Skeletal muscle tissue (tissue), 4 donors: ENCODE data around the gene ATG4D. TPM values are rescaled to one million over a fixed set of nuclear protein-coding genes. Genes with fewer than 3 reads are reported as not detected.

Experiments used
- H3K27ac ChIP-seq: one replicate; pipeline ENCODE4 v1.7.0; 2013; ENCODE audit warnings: mild to moderate bottlenecking, low read depth, low read length, inconsistent platforms
- H3K27me3 ChIP-seq, 3 donors: one replicate each; pipeline ENCODE4 v1.7.0; 2013; ENCODE audit warnings: low read length in 3 of 3; ENCODE audit not compliant: control insufficient read depth in 3 of 3, insufficient read depth in 3 of 3
- H3K36me3 ChIP-seq, 3 donors: one replicate each; pipeline ENCODE4 v1.7.0; 2013; ENCODE audit warnings: low read length in 3 of 3; ENCODE audit not compliant: control insufficient read depth in 3 of 3, insufficient read depth in 3 of 3
- H3K4me1 ChIP-seq, 3 donors: one replicate each; pipeline ENCODE4 v1.7.0; 2013; ENCODE audit warnings: low read length in 3 of 3, mild to moderate bottlenecking in 3 of 3; ENCODE audit not compliant: control insufficient read depth in 3 of 3, insufficient read depth in 3 of 3
- H3K4me3 ChIP-seq, 3 donors: one replicate each; pipeline ENCODE4 v1.7.0; 2013; ENCODE audit warnings: low read length in 3 of 3
- H3K9ac ChIP-seq, 3 donors: one replicate each; pipeline ENCODE4 v1.7.0; 2013; ENCODE audit warnings: low read length in 3 of 3, mild to moderate bottlenecking in 3 of 3, moderate library complexity in 2 of 3, low read depth in 1 of 3
- H3K9me3 ChIP-seq, 3 donors: one replicate each; pipeline ENCODE4 v1.7.0; 2013; ENCODE audit warnings: low read length in 3 of 3; ENCODE audit not compliant: control insufficient read depth in 3 of 3
- total RNA-seq: library from RNA; depleted of rRNA; stranded (reverse); fragments of >200 nt; gene quantifications from one replicate; pipeline ENCODE4 v1.2.3, GENCODE V29; 2014
- donor health status: Osteomylitis.

The ATG4D gene
- total RNA-seq, 1 donor from 2014 or later = 20.4 TPM

- H3K9ac ChIP-seq = no peak overlapping the region
- H3K4me3 ChIP-seq = no peak overlapping the region
- no peaks in the 10 kb centered on the region for H3K4me1 ChIP-seq
- H3K27me3 ChIP-seq = peaks cover 9 to 21% (median 19%) of the 10 kb centered on the region in 3 donors
- no peak overlapping the region for H3K27ac ChIP-seq
- H3K36me3 ChIP-seq = no peaks in the 10 kb centered on the region
- no peaks in the 10 kb centered on the region for H3K9me3 ChIP-seq
Observed at GRCh38 chr19:10508036-10508435, 35.7 kb upstream of the ATG4D start.

GRCh38 chr19:10508707-10509106 is 35.0 kb upstream of the ATG4D start:
- no peak overlapping the region for H3K27ac ChIP-seq
- H3K36me3 ChIP-seq = no peaks in the 10 kb centered on the region
- no peaks in the 10 kb centered on the region for H3K4me1 ChIP-seq
- H3K27me3 ChIP-seq = peaks cover 16 to 27% (median 25%) of the 10 kb centered on the region in 3 donors
- H3K4me3 ChIP-seq = no peak overlapping the region
- no peak overlapping the region for H3K9ac ChIP-seq
- no peaks in the 10 kb centered on the region for H3K9me3 ChIP-seq

- H3K9ac ChIP-seq = no peak overlapping the region
- H3K9me3 ChIP-seq = no peaks in the 10 kb centered on the region
- peaks cover 33 to 42% (median 40%) of the 10 kb centered on the region in 3 donors for H3K27me3 ChIP-seq
- no peaks in the 10 kb centered on the region for H3K36me3 ChIP-seq
- H3K4me3 ChIP-seq = no peak overlapping the region
- peaks cover 0 to 3% (median 0%) of the 10 kb centered on the region in 3 donors for H3K4me1 ChIP-seq
- no peak overlapping the region for H3K27ac ChIP-seq
Observed at GRCh38 chr19:10510301-10510802, 33.4 kb upstream of the ATG4D start.

GRCh38 chr19:10513223-10513622 is 30.5 kb upstream of the ATG4D start:
- Histone ChIP-seq H3K9ac (no peak overlapping the region), H3K36me3 (no peaks in the 10 kb centered on the region), H3K27ac (no peak overlapping the region), H3K9me3 (no peaks in the 10 kb centered on the region), H3K27me3 (peaks cover 58 to 67% (median 66%) of the 10 kb centered on the region in 3 donors), H3K4me3 (no peak overlapping the region), H3K4me1 (peaks cover 0 to 14% (median 10%) of the 10 kb centered on the region in 3 donors)

- Histone ChIP-seq H3K9me3 (no peaks in the 10 kb centered on the region), H3K36me3 (no peaks in the 10 kb centered on the region), H3K9ac (no peak overlapping the region), H3K27me3 (peaks cover 70 to 79% (median 78%) of the 10 kb centered on the region in 3 donors), H3K27ac (no peak overlapping the region), H3K4me1 (peaks cover 0 to 16% (median 12%) of the 10 kb centered on the region in 3 donors), H3K4me3 (no peak overlapping the region)
Observed at GRCh38 chr19:10514211-10515145, 29.2 kb upstream of the ATG4D start.

DNA sequence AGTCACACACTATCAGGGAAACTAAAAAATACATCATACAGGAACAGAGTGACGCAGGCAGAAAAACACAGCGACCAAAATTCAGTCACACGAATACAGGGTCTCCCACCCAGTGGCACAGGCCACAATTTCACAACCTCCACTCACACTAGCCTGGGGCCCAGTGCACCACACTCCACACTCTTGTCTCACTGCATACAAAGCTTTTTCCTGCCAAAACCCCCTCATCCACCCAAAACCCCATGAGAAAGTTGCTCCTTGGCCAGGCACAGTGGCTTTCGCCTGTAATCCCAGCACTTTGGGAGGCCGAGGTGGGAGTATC is 27.7 kb upstream of the ATG4D start:
- Histone ChIP-seq H3K36me3 (no peaks in the 10 kb centered on the region), H3K9me3 (no peaks in the 10 kb centered on the region), H3K27ac (no peak overlapping the region), H3K4me3 (no peak overlapping the region), H3K27me3 (peaks cover 66 to 72% (median 69%) of the 10 kb centered on the region in 3 donors), H3K9ac (no peak overlapping the region), H3K4me1 (peaks cover 0 to 16% (median 12%) of the 10 kb centered on the region in 3 donors)

DNA sequence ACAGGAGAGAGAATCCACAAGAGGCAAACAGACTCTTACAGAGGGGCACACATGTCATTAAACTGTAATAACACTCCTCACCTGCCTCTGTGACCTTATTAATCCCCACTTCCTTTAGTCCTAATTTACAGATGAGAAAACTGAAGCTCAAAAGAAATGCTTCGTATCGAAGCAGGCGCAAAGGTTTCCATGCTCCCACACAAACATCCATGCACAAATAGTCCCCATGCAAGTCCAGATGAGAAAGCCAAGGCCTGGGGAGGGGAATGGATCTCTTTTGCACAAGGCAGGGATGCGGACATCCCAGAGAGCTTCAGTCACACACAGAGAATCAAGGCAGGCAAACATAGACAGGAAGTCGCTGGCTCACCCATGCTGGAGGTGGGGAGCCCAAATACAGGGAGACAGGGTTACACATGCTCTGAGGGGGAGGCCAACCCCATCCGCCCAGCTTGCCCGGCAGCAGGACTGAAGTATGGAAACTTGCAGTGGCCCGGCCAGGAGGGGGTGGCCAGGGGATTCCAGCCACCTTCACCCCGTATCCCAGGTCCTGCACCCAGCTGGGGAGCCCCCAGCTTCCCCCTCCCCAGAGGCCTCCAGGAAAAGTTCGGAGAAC is 26.9 kb upstream of the ATG4D start:
- H3K4me3 ChIP-seq = peak overlapping the region in 1 of 3 donors; percentile 20
- no peak overlapping the region for H3K27ac ChIP-seq

DNA sequence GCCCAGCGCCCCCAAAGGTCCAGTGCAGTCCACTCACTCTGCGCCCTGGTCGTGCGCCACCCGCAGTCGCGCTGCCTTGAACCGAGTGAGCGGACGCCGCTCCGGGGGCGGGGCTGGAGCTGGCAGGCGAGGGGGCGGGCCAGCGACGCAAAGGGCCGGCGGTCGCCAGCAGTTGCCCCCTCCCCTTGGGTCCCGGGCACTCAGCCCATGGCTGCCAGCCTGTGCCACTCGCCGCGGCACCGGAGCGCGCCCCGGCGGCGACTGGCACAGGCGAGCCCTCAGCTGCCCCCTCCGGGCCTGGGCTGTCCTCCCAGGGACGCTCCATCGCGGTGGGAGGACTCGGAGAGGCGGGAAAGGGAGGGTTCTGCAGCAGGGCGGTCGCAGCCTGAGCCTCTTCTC is 26.3 kb upstream of the ATG4D start, which contains the start of gene S1PR5:
S1PR5 (minus strand) TSS at position 87 of the 399 bp plus-strand sequence. CDS start 2,436 bp downstream, outside the sequence.
- peak within 1 kb of the TSS in 1 of 3 donors; percentile 16 for H3K9ac ChIP-seq
- H3K4me3 ChIP-seq = peak within 1 kb of the TSS in 1 of 3 donors; percentile 20
- no peaks in the 10 kb centered on the region for H3K36me3 ChIP-seq
- H3K4me1 ChIP-seq = peaks cover 0 to 16% (median 12%) of the 10 kb centered on the region in 3 donors
- no peaks in the 10 kb centered on the region for H3K9me3 ChIP-seq
- H3K27me3 ChIP-seq = peaks cover 63 to 69% (median 66%) of the 10 kb centered on the region in 3 donors
- no peak within 1 kb of the TSS for H3K27ac ChIP-seq

More for the DNA sequence above, 26.9 kb upstream of the ATG4D start:
- H3K36me3 ChIP-seq = no peaks in the 10 kb centered on the region
- H3K27me3 ChIP-seq = peaks cover 63 to 69% (median 69%) of the 10 kb centered on the region in 3 donors
- peak overlapping the region in 1 of 3 donors; percentile 8 for H3K9ac ChIP-seq
- H3K4me1 ChIP-seq = peaks cover 0 to 16% (median 12%) of the 10 kb centered on the region in 3 donors
- H3K9me3 ChIP-seq = no peaks in the 10 kb centered on the region

GRCh38 chr19:10517760-10518443 is 25.8 kb upstream of the ATG4D start:
- Histone ChIP-seq H3K9me3 (no peaks in the 10 kb centered on the region), H3K27me3 (peaks cover 61 to 67% (median 62%) of the 10 kb centered on the region in 3 donors), H3K9ac (peak overlapping the region in 1 of 3 donors; percentile 16), H3K27ac (no peak overlapping the region), H3K4me3 (no peak overlapping the region), H3K4me1 (peaks cover 0 to 16% (median 12%) of the 10 kb centered on the region in 3 donors), H3K36me3 (no peaks in the 10 kb centered on the region)
